ENCODE results near the gene CRP.
"Not testable (repeated sequence)": the region's sequence is repeated elsewhere in the genome, so short reads cannot be mapped to it uniquely, and the experiment has no call there.

The CRP gene

GRCh38 chr1:159700312-159700711 lies 14.1 kb downstream of the CRP start:
- no peak overlapping the region for H3K4me3 ChIP-seq (ENCODE audit: low read depth, low read length)
- H3K9ac ChIP-seq (ENCODE audit: low read length): no peak overlapping the region
- no peaks in the 10 kb centered on the region for H3K36me3 ChIP-seq (ENCODE audit: control insufficient read depth, insufficient read depth, low read length)
- H3K27me3 ChIP-seq (ENCODE audit: control insufficient read depth, insufficient read depth, low read length): no peaks in the 10 kb centered on the region
- no peaks in the 10 kb centered on the region for H3K4me1 ChIP-seq (ENCODE audit: control insufficient read depth, insufficient read depth, low read length)
- no peak overlapping the region for H3K27ac ChIP-seq (ENCODE audit: low read depth, low read length)
- H3K9me3 ChIP-seq (ENCODE audit: control insufficient read depth, insufficient read depth, low read depth, low read length): no peaks in the 10 kb centered on the region

GRCh38 chr1:159699653-159700052 lies 14.7 kb downstream of the CRP start:
- Histone ChIP-seq H3K4me1 (ENCODE audit: control insufficient read depth, insufficient read depth, low read length) (no peaks in the 10 kb centered on the region), H3K36me3 (ENCODE audit: control insufficient read depth, insufficient read depth, low read length) (no peaks in the 10 kb centered on the region), H3K27me3 (ENCODE audit: control insufficient read depth, insufficient read depth, low read length) (no peaks in the 10 kb centered on the region), H3K9me3 (ENCODE audit: control insufficient read depth, insufficient read depth, low read depth, low read length) (no peaks in the 10 kb centered on the region), H3K27ac (ENCODE audit: low read depth, low read length) (no peak overlapping the region), H3K9ac (ENCODE audit: low read length) (no peak overlapping the region), H3K4me3 (ENCODE audit: low read depth, low read length) (no peak overlapping the region)

DNA sequence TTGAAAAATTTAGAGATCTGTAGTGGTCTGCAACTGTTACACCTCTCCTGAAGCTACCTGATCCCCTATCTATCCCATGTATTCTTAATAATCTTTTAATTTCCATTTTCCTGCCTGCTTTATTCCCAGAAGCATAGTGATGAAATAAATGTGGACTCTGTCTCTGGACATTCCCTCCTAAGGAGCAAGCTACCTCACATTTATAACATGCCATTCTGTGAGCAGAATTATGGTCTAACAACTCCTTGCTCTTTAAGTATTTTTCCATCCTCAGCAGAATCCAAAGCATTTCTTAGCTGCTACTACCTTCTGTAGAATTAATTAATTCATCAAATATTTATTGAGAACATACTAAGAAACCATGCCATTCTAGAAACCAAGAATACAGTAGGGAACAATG lies 15.1 kb downstream of the CRP start:
- H3K4me3 ChIP-seq (ENCODE audit: low read depth, low read length): no peak overlapping the region
- no peak overlapping the region for H3K27ac ChIP-seq (ENCODE audit: low read depth, low read length)
- H3K9ac ChIP-seq (ENCODE audit: low read length): no peak overlapping the region
- H3K4me1 ChIP-seq (ENCODE audit: control insufficient read depth, insufficient read depth, low read length): no peaks in the 10 kb centered on the region
- no peaks in the 10 kb centered on the region for H3K27me3 ChIP-seq (ENCODE audit: control insufficient read depth, insufficient read depth, low read length)
- H3K9me3 ChIP-seq (ENCODE audit: control insufficient read depth, insufficient read depth, low read depth, low read length): no peaks in the 10 kb centered on the region
- H3K36me3 ChIP-seq (ENCODE audit: control insufficient read depth, insufficient read depth, low read length): no peaks in the 10 kb centered on the region

- Histone ChIP-seq H3K9ac (ENCODE audit: low read length) (no peak overlapping the region), H3K27ac (ENCODE audit: low read depth, low read length) (no peak overlapping the region), H3K36me3 (ENCODE audit: control insufficient read depth, insufficient read depth, low read length) (no peaks in the 10 kb centered on the region), H3K27me3 (ENCODE audit: control insufficient read depth, insufficient read depth, low read length) (no peaks in the 10 kb centered on the region), H3K9me3 (ENCODE audit: control insufficient read depth, insufficient read depth, low read depth, low read length) (no peaks in the 10 kb centered on the region), H3K4me1 (ENCODE audit: control insufficient read depth, insufficient read depth, low read length) (no peaks in the 10 kb centered on the region), H3K4me3 (ENCODE audit: low read depth, low read length) (no peak overlapping the region)
These were observed 26.9 kb downstream of the CRP start for GRCh38 chr1:159687511-159687910.

- Histone ChIP-seq H3K9ac (ENCODE audit: low read length) (no peak overlapping the region), H3K36me3 (ENCODE audit: control insufficient read depth, insufficient read depth, low read length) (no peaks in the 10 kb centered on the region), H3K27ac (ENCODE audit: low read depth, low read length) (no peak overlapping the region), H3K9me3 (ENCODE audit: control insufficient read depth, insufficient read depth, low read depth, low read length) (no peaks in the 10 kb centered on the region; the same call in 1 of the 2 replicates), H3K4me3 (ENCODE audit: low read depth, low read length) (no peak overlapping the region), H3K27me3 (ENCODE audit: control insufficient read depth, insufficient read depth, low read length) (no peaks in the 10 kb centered on the region), H3K4me1 (ENCODE audit: control insufficient read depth, insufficient read depth, low read length) (no peaks in the 10 kb centered on the region)
These were observed 27.6 kb downstream of the CRP start for GRCh38 chr1:159686599-159687299.

DNA sequence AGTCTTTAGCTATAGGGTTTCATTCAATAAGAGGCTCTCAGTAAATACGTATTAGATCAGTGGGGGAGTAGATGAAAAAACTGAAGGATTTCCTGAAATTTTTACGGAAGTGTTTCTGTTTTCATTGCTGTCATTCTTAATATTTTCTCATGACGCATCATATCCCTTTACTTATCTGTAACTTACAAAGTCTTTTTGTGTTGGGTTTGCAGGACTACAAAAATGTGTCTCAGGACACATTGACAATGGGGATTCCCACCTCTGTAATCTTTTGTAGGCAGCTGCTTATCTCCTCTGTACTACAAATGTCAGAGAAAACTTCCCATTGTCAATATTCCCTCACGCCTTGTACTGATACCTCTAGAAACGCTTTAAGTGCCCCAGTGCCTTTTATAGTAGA lies 35.5 kb downstream of the CRP start:
- H3K36me3 ChIP-seq (ENCODE audit: control insufficient read depth, insufficient read depth, low read length): no peaks in the 10 kb centered on the region
- H3K4me3 ChIP-seq (ENCODE audit: low read depth, low read length): no peak overlapping the region
- no peak overlapping the region for H3K9ac ChIP-seq (ENCODE audit: low read length)
- H3K9me3 ChIP-seq (ENCODE audit: control insufficient read depth, insufficient read depth, low read depth, low read length): no peaks in the 10 kb centered on the region; the same call in 1 of the 2 replicates
- no peak overlapping the region for H3K27ac ChIP-seq (ENCODE audit: low read depth, low read length)
- no peaks in the 10 kb centered on the region for H3K4me1 ChIP-seq (ENCODE audit: control insufficient read depth, insufficient read depth, low read length)
- no peaks in the 10 kb centered on the region for H3K27me3 ChIP-seq (ENCODE audit: control insufficient read depth, insufficient read depth, low read length)

DNA sequence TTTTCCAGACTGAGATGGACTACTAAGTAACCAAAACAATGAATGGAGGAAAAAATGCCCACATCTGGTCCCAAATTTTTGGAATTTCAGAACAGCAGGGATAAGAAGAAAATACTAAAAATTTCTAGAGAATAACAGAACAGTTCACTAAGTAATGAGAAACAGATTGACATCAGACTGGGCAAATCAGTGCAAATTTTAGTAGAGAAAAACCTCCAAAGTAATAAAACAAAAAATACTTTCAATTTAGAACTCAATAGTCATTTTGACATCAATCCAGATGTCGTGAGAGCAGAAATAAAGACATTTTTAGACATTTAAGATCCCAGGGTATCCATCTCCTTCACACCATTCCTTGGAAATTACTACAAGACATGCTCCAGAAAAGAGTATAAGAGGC lies 39.3 kb downstream of the CRP start:
- no peaks in the 10 kb centered on the region for H3K9me3 ChIP-seq (ENCODE audit: control insufficient read depth, insufficient read depth, low read depth, low read length)
- no peaks in the 10 kb centered on the region for H3K36me3 ChIP-seq (ENCODE audit: control insufficient read depth, insufficient read depth, low read length)

DNA sequence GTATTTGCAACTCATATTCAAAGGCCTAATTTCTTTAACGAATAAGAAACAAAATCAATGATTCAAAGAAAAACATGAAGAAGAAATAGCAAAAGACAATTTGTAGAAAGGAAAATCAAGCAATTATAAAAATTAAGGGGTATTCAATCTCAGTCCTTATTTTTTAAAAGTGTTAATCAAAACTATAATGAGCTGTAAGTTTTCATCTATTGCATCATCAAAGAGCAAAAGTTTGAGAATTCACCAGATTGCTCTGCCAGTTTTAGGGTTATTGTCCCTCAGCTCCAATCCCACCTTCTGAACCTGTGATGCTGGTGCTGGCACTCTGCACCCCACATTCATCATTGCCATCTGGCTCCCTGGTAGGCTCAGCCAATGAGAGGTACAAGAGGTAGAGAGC lies 42.0 kb downstream of the CRP start:
- not testable (repeated sequence) for H3K9ac ChIP-seq (ENCODE audit: low read length); H3K27ac ChIP-seq (ENCODE audit: low read depth, low read length); H3K4me3 ChIP-seq (ENCODE audit: low read depth, low read length); H3K36me3 ChIP-seq (ENCODE audit: control insufficient read depth, insufficient read depth, low read length); H3K27me3 ChIP-seq (ENCODE audit: control insufficient read depth, insufficient read depth, low read length); H3K9me3 ChIP-seq (ENCODE audit: control insufficient read depth, insufficient read depth, low read depth, low read length); H3K4me1 ChIP-seq (ENCODE audit: control insufficient read depth, insufficient read depth, low read length)

More for the DNA sequence above, 39.3 kb downstream of the CRP start:
- Histone ChIP-seq H3K9ac (ENCODE audit: low read length) (no peak overlapping the region), H3K4me3 (ENCODE audit: low read depth, low read length) (no peak overlapping the region), H3K4me1 (ENCODE audit: control insufficient read depth, insufficient read depth, low read length) (no peaks in the 10 kb centered on the region), H3K27me3 (ENCODE audit: control insufficient read depth, insufficient read depth, low read length) (no peaks in the 10 kb centered on the region), H3K27ac (ENCODE audit: low read depth, low read length) (no peak overlapping the region)

- Histone ChIP-seq H3K4me1 (ENCODE audit: control insufficient read depth, insufficient read depth, low read length) (no peaks in the 10 kb centered on the region), H3K36me3 (ENCODE audit: control insufficient read depth, insufficient read depth, low read length) (no peaks in the 10 kb centered on the region), H3K9ac (ENCODE audit: low read length) (no peak overlapping the region), H3K27ac (ENCODE audit: low read depth, low read length) (no peak overlapping the region), H3K9me3 (ENCODE audit: control insufficient read depth, insufficient read depth, low read depth, low read length) (no peaks in the 10 kb centered on the region), H3K4me3 (ENCODE audit: low read depth, low read length) (no peak overlapping the region), H3K27me3 (ENCODE audit: control insufficient read depth, insufficient read depth, low read length) (no peaks in the 10 kb centered on the region)
These were observed 45.1 kb downstream of the CRP start for GRCh38 chr1:159669338-159669737.

DNA sequence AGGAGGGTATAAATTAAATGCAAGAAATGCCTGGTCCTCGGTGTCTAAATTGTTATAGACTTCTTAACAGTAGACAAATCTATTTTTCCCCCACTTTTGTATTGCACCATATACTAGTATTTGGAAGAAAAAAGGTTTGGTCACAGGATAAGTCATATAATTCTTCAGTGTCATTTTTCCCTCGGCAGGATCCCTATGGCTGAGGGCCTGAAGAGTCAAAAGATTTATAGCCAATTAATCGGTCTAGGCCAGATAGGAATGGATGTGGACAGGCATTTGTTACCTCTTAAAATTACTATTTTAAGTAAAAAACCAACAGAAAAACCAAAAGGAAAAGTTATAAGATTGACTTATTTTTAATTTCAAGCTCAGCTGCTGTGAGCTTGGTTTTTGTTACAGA lies 45.6 kb downstream of the CRP start:
- Histone ChIP-seq H3K36me3 (ENCODE audit: control insufficient read depth, insufficient read depth, low read length) (no peaks in the 10 kb centered on the region), H3K9me3 (ENCODE audit: control insufficient read depth, insufficient read depth, low read depth, low read length) (no peaks in the 10 kb centered on the region)

GRCh38 chr1:159664247-159664646 lies 50.1 kb downstream of the CRP start:
- no peak overlapping the region for H3K9ac ChIP-seq (ENCODE audit: low read length)
- H3K9me3 ChIP-seq (ENCODE audit: control insufficient read depth, insufficient read depth, low read depth, low read length): no peaks in the 10 kb centered on the region
- no peaks in the 10 kb centered on the region for H3K4me1 ChIP-seq (ENCODE audit: control insufficient read depth, insufficient read depth, low read length)
- H3K27ac ChIP-seq (ENCODE audit: low read depth, low read length): no peak overlapping the region
- H3K27me3 ChIP-seq (ENCODE audit: control insufficient read depth, insufficient read depth, low read length): no peaks in the 10 kb centered on the region
- no peak overlapping the region for H3K4me3 ChIP-seq (ENCODE audit: low read depth, low read length)
- H3K36me3 ChIP-seq (ENCODE audit: control insufficient read depth, insufficient read depth, low read length): no peaks in the 10 kb centered on the region

More for the DNA sequence above, 45.6 kb downstream of the CRP start:
- Histone ChIP-seq H3K4me3 (ENCODE audit: low read depth, low read length) (no peak overlapping the region), H3K4me1 (ENCODE audit: control insufficient read depth, insufficient read depth, low read length) (no peaks in the 10 kb centered on the region), H3K27me3 (ENCODE audit: control insufficient read depth, insufficient read depth, low read length) (no peaks in the 10 kb centered on the region), H3K9ac (ENCODE audit: low read length) (no peak overlapping the region), H3K27ac (ENCODE audit: low read depth, low read length) (no peak overlapping the region)
